HG03060 (cell line): Measurements from ENCODE around the gene LRG1.

Experiments used
- ATAC-seq: cut with Tn5 transposase; IDR thresholded peaks from one replicate; pipeline ENCODE4 v1.9.1; 2021; ENCODE audit warnings: low read depth, moderate number of reproducible peaks; ENCODE audit not compliant: unreplicated experiment

The LRG1 gene

GRCh38 chr19:4539693-4540581 is at the start of gene LRG1:
TSS of gene LRG1 (minus strand) at chr19:4540036. CDS start at chr19:4540013, 23 bp downstream.
- ATAC-seq, result no peak

GRCh38 chr19:4588291-4588761 is 48.5 kb upstream of the LRG1 start:
- ATAC-seq, result no peak

- ATAC-seq, result no peak
These were observed 47.7 kb upstream of the LRG1 start for GRCh38 chr19:4587527-4587926.

- no peak for ATAC-seq
These were observed 46.9 kb upstream of the LRG1 start for GRCh38 chr19:4586691-4587090.

- ATAC-seq, result no peak
These were observed 46.4 kb upstream of the LRG1 start for GRCh38 chr19:4586245-4586644.

- no peak for ATAC-seq
These were observed 45.7 kb upstream of the LRG1 start for GRCh38 chr19:4585556-4585955.

- no peak for ATAC-seq
These were observed 45.0 kb upstream of the LRG1 start for GRCh38 chr19:4584670-4585460.

GRCh38 chr19:4583961-4584669 is 44.3 kb upstream of the LRG1 start:
- ATAC-seq, result no peak

GRCh38 chr19:4582980-4583842 is 43.4 kb upstream of the LRG1 start:
- ATAC-seq, result no peak

- no peak for ATAC-seq
These were observed 42.1 kb upstream of the LRG1 start for GRCh38 chr19:4581666-4582553.

GRCh38 chr19:4580961-4581665 is 41.3 kb upstream of the LRG1 start:
- ATAC-seq, result no peak

- ATAC-seq, result no peak
These were observed 40.4 kb upstream of the LRG1 start for GRCh38 chr19:4580021-4580901.

GRCh38 chr19:4579389-4579788 is 39.6 kb upstream of the LRG1 start:
- no peak for ATAC-seq

GRCh38 chr19:4578552-4579248 is 38.9 kb upstream of the LRG1 start:
- ATAC-seq, result no peak

GRCh38 chr19:4577020-4577782 is 37.4 kb upstream of the LRG1 start:
- no peak for ATAC-seq
